ENCODE data around the gene METTL22.

Gene METTL22

DNA sequence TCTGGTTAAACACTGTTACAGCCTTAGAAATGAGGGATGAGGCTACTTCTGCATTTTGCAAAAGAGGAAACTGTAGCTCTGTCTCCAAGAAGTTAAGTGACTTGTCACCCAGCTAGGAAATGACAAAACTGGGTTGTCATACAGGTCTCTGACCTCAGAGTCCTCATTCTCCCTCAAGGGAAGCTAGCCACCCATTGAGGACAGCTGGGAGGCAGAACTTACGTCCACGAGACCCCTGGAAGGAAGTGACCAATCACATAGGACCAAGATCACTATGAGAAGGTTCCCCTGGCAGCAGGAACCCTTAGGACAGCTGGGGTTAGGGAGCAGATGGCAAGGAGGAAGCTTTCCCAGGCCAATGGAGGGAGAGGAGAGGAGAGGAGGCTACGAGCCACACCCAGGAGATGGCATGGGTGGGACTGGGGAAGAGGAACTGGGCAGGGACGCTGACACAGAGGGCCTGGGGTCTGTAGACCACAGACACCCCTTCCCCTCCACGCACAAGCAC lies 11.2 kb downstream of the METTL22 start:
- no peak overlapping the region for H3K27ac ChIP-seq
- TF ChIP-seq, protein P1, sequence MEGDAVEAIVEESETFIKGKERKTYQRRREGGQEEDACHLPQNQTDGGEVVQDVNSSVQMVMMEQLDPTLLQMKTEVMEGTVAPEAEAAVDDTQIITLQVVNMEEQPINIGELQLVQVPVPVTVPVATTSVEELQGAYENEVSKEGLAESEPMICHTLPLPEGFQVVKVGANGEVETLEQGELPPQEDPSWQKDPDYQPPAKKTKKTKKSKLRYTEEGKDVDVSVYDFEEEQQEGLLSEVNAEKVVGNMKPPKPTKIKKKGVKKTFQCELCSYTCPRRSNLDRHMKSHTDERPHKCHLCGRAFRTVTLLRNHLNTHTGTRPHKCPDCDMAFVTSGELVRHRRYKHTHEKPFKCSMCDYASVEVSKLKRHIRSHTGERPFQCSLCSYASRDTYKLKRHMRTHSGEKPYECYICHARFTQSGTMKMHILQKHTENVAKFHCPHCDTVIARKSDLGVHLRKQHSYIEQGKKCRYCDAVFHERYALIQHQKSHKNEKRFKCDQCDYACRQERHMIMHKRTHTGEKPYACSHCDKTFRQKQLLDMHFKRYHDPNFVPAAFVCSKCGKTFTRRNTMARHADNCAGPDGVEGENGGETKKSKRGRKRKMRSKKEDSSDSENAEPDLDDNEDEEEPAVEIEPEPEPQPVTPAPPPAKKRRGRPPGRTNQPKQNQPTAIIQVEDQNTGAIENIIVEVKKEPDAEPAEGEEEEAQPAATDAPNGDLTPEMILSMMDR (IDR thresholded peaks at IDR 0.05): no peak
- TF ChIP-seq ZFX (IDR thresholded peaks at IDR 0.05; ENCODE audit: borderline replicate concordance): no peak

DNA sequence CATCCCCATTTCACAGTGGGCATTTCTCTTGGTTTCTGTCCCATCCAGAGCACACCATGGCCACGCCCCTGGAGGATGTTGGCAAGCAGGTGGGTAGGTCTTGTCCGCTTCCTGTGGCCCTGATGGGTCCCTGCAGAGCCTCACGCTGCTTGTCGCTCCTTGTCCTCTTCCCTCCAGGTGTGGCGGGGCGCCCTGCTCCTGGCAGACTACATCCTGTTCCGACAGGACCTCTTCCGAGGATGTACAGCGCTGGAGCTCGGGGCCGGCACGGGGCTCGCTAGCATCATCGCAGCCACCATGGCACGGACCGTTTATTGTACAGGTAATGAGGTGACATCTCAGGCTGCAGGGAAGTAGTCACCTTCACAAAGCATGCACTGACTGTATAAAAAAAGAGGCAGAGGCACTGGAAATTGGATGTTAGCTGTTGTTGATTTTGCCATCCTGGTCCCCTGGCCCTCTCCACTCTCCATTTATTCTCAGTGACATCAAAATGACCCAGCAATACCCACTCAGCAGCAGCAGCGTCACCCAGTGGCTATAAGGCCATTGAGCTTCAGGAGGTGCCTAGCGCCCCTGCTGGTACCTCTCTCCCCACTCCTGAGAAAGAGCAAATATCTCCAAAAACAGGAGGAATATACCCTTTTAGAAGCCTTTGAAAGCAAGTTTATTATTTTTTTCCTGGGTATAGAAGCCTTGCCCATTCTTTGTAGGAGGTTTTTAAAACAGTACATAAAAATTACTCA lies 13.7 kb downstream of the METTL22 start:
- TF ChIP-seq ZFX (IDR thresholded peaks at IDR 0.05; ENCODE audit: borderline replicate concordance): no peak
- TF ChIP-seq, protein P1 (IDR thresholded peaks at IDR 0.05): peak; percentile 38
- H3K27ac ChIP-seq: no peak overlapping the region

DNA sequence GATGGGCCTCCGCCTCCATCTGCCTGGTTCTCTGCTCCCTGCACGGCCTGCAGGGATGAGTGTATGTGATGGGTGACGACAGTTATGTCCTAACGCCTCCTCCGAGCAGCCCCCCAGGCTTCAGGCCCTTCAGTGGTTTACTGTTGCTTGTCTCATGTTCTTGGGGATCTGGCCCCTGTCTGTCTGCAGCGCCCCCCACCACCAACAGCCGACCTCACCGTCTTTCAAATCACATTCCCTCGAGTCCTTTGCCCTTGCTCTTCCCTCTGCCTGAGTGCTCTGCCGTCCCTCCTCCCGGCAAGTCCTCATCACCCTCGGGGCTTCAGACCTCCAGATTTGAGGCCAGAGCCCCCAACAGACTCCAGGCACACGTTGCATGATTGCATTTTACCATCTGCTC lies 18.2 kb downstream of the METTL22 start:
- no peak overlapping the region for H3K27ac ChIP-seq
- TF ChIP-seq ZFX (IDR thresholded peaks at IDR 0.05; ENCODE audit: borderline replicate concordance): no peak
- TF ChIP-seq, protein P1 (IDR thresholded peaks at IDR 0.05): no peak

DNA sequence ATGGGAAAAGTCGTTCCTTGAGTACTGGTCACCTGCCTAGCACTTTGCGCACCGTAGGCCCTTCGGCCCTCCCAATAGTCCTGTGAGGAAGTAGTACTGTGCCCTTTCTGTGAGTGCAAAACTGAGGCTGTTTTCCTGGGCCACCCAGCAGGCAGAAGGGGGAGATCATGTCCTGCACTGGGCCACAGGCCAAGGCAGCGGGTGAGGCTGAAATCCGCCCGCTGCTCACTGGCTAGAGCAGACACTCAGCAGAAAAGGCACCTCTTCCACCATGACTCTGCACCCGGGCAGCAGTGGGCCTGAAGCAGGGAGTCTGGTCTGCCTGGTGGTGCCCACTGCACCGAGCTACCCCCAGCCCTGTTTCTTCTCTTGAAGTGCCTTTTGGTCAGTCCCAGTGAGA lies 20.2 kb downstream of the METTL22 start:
- TF ChIP-seq, protein P1 (IDR thresholded peaks at IDR 0.05): no peak
- no peak for TF ChIP-seq ZFX (IDR thresholded peaks at IDR 0.05; ENCODE audit: borderline replicate concordance)
- no peak overlapping the region for H3K27ac ChIP-seq

DNA sequence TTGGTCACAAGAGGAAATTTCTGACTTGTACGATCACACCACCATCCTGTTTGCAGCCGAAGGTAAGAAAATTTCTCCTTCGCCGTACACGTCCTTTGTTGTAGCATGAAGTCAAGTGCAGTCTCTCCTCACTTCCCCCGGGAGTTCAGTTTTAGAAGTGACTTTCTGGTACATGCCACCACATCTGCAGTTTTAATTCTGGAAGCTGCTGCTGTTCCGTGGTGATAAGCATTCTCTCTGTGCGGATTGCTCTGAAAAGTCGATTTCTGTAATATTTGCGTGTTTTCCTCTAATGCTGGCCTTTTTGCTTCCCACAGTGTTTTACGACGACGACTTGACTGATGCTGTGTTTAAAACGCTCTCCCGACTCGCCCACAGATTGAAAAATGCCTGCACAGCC lies 20.6 kb downstream of the METTL22 start:
- H3K27ac ChIP-seq: no peak overlapping the region
- TF ChIP-seq ZFX (IDR thresholded peaks at IDR 0.05; ENCODE audit: borderline replicate concordance): no peak
- TF ChIP-seq, protein P1 (IDR thresholded peaks at IDR 0.05): no peak

DNA sequence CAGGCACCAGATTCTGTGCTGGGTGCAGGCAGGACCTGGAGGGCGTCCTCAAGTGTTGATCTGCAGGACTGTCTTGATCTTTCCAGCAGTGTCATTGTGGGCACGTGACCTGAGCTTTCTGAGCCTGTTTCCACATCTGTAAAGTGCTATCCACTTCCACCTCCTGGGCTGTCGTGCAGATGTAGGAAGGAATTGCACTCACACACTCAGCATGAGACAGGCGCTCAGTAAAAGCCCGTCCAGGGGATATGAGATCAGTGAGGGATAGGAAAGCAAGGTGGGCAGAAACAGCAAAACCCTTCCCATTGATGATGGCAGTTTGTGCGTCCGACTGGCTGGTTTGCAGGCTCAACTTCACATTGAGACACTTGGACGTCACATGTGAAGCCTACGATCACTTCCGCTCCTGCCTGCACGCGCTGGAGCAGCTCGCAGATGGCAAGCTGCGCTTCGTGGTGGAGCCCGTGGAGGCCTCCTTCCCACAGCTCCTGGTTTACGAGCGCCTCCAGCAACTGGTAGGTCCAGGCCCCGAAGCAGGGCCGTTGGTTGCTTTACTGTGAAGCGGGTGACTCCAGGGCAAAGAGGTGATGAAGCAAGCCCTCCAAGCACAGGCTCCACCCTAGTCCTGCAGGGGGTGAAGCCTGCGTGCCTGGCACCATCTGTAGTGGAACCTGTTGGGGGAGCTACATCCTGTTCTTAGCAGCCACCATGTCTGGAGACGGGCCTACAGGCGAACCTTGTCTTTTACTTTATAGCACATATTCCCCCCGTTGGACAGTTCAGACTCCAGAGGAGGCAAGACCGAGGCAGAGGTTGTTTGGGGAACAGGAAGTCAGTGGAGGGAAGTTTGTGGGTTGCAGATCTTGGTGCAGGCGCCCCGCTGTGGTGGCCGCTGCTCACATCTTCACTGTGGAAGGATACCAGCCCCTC lies 23.0 kb downstream of the METTL22 start:
- TF ChIP-seq ZFX (IDR thresholded peaks at IDR 0.05; ENCODE audit: borderline replicate concordance): no peak
- TF ChIP-seq, protein P1 (IDR thresholded peaks at IDR 0.05): no peak
- no peak overlapping the region for H3K27ac ChIP-seq

All from 22Rv1 (cell line).